ENCODE results near the gene ARL2.

The ARL2 gene

GRCh38 chr11:65051398-65051858, 37.5 kb downstream of the ARL2 start:
- DNase-seq: no peak

- DNase-seq: no peak
These were observed 40.0 kb downstream of the ARL2 start for GRCh38 chr11:65053827-65054508.

- no peak for DNase-seq
These were observed 41.6 kb downstream of the ARL2 start for GRCh38 chr11:65055538-65055937.

- DNase-seq: no peak
These were observed 43.0 kb downstream of the ARL2 start for GRCh38 chr11:65056999-65057398.

- DNase-seq: no peak
These were observed 43.6 kb downstream of the ARL2 start for GRCh38 chr11:65057526-65057925.

DNA sequence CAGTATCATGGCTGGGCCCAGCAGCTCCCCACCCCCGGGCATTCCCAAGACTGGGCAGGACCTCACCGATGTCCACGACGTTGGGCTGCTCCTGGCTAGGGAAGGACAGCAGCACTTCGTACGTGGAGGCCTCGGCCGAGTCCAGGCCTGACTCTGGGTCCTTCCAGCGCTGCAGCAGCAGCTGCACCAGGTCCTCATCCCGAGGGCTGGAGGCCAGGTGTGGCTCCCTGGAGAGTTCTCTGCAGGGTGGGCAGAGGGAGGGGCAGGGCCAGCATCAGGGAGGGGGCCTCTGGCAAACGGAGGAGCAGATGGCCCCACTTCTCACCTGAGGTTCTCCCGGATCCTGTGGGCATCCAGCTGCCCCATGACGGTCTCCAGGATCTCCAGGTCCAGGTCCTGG, 44.1 kb downstream of the ARL2 start:
- no peak for DNase-seq

- DNase-seq: no peak
These were observed 44.6 kb downstream of the ARL2 start, which contains the start of gene NAALADL1 for GRCh38 chr11:65058419-65059054. Gene NAALADL1 (minus strand): TSS chr11:65058553. CDS start chr11:65058521, 32 bp downstream.

GRCh38 chr11:65059523-65059922, 45.6 kb downstream of the ARL2 start:
- DNase-seq: no peak

- DNase-seq: no peak
These were observed 46.2 kb downstream of the ARL2 start for GRCh38 chr11:65059959-65060824.

GRCh38 chr11:65060913-65061408, 47.0 kb downstream of the ARL2 start:
- peak; percentile 71 for DNase-seq

DNA sequence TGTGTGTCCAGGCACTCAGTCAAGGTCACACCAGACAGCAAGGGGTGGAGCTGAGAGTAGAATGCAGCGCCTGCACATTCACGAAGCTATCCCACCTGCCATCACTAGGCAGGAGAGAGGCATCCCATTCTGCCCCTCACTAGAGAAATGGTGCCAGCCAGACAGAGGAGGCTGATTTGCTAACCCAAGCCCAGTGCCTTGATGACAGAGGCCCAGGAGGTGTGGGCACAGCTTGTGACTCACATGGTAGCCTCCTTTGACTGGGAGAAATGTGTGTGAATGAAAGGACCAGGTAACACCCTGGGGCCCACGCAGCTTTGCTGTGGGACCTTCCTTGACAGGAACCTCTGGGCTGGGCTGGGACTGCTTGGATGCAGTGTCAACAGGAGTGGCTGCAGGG, 49.6 kb downstream of the ARL2 start:
- DNase-seq: no peak

GRCh38 chr11:65064847-65065240, 50.9 kb downstream of the ARL2 start:
- DNase-seq: no peak

DNA sequence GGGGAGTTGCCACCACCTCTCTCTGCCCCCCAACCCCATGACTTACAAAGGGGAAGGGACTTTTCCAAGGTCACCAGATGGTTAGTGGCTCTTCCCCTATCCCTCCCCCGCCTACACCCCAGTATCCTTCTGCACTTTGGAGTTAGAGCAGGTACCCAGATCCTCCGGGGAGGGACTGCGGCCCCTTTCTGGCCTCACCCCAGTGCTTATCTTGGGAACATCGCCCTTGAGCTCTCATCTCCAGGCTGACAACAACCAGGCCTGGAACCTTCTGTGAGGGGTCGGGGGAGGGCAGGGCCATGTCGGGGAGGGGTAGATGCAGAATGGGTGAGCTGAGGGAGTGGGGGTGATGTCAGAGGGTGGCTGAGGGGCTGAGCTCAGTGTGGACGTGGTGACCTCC, 51.9 kb downstream of the ARL2 start:
- no peak for DNase-seq

- DNase-seq: no peak
These were observed 52.4 kb downstream of the ARL2 start for GRCh38 chr11:65066315-65066714.

- DNase-seq: no peak
These were observed 52.9 kb downstream of the ARL2 start for GRCh38 chr11:65066805-65067291.

DNA sequence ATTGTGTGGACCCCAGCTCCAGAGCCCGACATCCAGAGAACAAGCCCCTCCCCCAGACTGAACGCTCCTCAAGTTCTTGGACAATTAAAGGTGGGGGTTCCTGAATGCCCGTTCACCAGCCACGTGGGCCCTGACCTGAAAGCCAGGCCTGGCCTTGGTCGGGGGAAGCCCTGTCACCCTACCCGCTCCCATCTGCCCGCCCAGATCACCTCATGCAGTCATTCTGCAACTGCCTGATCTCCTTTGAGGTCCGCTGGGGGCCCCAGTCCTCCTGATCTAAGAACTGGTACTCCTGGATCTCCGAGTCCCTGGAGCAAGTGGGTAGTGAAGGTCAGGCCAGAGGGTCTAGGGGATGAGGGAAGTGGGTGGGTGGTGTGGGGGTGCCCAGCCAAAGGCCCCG, 53.5 kb downstream of the ARL2 start:
- no peak for DNase-seq

- no peak for DNase-seq
These were observed 55.3 kb downstream of the ARL2 start for GRCh38 chr11:65069217-65069616.
